ENCODE results near the gene ACE.

Gene ACE

DNA sequence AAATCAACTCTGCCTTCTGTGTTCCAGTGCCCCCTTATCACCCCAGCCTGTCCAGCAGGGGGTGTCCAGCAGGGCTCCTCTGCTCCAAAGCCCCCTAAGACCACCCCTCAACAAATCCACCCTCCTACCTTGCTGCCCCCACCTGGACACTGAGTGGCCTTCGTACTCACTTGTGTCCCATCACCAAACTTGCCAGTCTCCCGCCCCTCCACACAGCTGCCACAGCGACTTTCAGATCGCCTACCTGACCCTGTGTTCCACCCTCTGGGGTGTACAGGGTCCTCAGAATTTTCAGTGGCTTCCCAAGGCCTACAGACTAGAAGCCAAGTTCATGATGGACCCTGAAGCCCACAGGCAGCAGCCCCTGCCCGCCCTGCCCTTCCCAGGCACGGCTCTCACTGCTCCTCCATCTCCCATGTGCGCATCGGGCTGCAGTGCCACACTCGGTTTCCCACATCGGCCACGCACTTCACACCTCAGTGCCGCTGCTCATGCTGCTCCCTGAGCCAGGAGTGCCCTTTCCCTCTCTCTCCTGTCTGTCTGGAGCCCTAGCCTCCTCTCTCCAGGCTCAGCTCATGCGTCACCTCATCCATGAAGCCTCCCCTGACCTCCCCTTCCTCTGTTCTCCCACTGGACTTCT, 58.1 kb downstream of the ACE start:
- CTCF ChIA-PET: no interaction called here
- POLR2A ChIA-PET (ENCODE audit: low non-redundant PET): no interaction called here
- no peak overlapping the region for H3K27ac ChIP-seq
- TF ChIP-seq, protein P1, sequence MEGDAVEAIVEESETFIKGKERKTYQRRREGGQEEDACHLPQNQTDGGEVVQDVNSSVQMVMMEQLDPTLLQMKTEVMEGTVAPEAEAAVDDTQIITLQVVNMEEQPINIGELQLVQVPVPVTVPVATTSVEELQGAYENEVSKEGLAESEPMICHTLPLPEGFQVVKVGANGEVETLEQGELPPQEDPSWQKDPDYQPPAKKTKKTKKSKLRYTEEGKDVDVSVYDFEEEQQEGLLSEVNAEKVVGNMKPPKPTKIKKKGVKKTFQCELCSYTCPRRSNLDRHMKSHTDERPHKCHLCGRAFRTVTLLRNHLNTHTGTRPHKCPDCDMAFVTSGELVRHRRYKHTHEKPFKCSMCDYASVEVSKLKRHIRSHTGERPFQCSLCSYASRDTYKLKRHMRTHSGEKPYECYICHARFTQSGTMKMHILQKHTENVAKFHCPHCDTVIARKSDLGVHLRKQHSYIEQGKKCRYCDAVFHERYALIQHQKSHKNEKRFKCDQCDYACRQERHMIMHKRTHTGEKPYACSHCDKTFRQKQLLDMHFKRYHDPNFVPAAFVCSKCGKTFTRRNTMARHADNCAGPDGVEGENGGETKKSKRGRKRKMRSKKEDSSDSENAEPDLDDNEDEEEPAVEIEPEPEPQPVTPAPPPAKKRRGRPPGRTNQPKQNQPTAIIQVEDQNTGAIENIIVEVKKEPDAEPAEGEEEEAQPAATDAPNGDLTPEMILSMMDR (conservative IDR thresholded peaks at IDR 0.05; ENCODE audit: low read depth): no peak
- DNase-seq (ENCODE audit: low spot score): no peak

DNA sequence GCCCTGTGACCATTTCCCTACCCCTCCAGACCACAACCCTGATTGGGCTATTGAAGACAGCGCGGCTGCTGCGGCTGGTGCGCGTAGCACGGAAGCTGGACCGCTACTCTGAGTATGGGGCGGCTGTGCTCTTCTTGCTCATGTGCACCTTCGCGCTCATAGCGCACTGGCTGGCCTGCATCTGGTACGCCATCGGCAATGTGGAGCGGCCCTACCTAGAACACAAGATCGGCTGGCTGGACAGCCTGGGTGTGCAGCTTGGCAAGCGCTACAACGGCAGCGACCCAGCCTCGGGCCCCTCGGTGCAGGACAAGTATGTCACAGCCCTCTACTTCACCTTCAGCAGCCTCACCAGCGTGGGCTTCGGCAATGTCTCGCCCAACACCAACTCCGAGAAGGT, 58.8 kb downstream of the ACE start:
- ChIA-PET POLR2A (ENCODE audit: low non-redundant PET) (no interaction called here), CTCF (no interaction called here)
- H3K27ac ChIP-seq: no peak overlapping the region
- TF ChIP-seq, protein P1 (conservative IDR thresholded peaks at IDR 0.05; ENCODE audit: low read depth): no peak
- no peak for DNase-seq (ENCODE audit: low spot score)

DNA sequence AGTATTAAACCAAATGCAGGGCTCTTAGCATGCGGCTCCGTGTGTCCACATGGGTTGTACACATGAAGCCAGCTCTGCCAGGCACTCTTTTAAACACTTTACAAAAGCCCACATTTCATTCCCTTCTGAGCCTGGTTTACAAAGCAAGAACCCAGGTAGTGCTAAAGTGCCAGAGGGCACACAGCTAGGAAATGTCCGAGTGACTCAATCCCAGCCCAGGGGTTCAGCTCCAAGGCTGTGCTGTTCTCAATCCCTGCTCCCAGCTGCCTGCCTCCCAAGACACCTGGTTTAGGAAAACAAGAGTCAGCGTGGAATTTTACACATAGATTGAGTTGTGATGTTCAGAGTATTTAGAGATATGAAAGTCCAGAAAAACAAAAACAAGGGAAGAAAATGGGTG, 60.1 kb downstream of the ACE start:
- ChIA-PET CTCF (no interaction called here), POLR2A (ENCODE audit: low non-redundant PET) (no interaction called here)
- TF ChIP-seq, protein P1 (conservative IDR thresholded peaks at IDR 0.05; ENCODE audit: low read depth): no peak
- DNase-seq (ENCODE audit: low spot score): peak; percentile 20
- no peak overlapping the region for H3K27ac ChIP-seq

DNA sequence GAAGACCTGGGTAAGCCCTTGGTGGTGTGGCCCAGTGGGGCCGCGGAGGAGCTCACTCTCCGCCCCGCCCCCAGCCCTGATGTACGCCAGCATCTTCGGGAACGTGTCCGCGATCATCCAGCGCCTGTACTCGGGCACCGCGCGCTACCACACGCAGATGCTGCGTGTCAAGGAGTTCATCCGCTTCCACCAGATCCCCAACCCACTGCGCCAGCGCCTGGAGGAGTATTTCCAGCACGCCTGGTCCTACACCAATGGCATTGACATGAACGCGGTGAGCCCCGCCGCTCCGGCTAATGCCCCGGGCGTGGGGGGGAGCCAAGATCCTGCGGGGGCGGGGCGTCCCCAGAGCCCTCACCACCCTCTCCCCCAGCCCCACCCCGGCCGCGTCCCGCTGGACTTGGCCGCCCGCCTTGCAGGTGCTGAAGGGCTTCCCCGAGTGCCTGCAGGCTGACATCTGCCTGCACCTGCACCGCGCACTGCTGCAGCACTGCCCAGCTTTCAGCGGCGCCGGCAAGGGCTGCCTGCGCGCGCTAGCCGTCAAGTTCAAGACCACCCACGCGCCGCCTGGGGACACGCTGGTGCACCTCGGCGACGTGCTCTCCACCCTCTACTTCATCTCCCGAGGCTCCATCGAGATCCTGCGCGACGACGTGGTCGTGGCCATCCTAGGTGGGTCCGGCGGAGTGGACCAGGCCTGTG, 61.3 kb downstream of the ACE start:
- TF ChIP-seq, protein P1 (conservative IDR thresholded peaks at IDR 0.05; ENCODE audit: low read depth): no peak
- POLR2A ChIA-PET (ENCODE audit: low non-redundant PET): interaction anchor here (0.7 kb wide), 1 partner anchor 26 kb away, joined by 3 read pairs; no protein-coding TSS in a partner anchor
- CTCF ChIA-PET: no interaction called here
- no peak for DNase-seq (ENCODE audit: low spot score)
- H3K27ac ChIP-seq: no peak overlapping the region

DNA sequence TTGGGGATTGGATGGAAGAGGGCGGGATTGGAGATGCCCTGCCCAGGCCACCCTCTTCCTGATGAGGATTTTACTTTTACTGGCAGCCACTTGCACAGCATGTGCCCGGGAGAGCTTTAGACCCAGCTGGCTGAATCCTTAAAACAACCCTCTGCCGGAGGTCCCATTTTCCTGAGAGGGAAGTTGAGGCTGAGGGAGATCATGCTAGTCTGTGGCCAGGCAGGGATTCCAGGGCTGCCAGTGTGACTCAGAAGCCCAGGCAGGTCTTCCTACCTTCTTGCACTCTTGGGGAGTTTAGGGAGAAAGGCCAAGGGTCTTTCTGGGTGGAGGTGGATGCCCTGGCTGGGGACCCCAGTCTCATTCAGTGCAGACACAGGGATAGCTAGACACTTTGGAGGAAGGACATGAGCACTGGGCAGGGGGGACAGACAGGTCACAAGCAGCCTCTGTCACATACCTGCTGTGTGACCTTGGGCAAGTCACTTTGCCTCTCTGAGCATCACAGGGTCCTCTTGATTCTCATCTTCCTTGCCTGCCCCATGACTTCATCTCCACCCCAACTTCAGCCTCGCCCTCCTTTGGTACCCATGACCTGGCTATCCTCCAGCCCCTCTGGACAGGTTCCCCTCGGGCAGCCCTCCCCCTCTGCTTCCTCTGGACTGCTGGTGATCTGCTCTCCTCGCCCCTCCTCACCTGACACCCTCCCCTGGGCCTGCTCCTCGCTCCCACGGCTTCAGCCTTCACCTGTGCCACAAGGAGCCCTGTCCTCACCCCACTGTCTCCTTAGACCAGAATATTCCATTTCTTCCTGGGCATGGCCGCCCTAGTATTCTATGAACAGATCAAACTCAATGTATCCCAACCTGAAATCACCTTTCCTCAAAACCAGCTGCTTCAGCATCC, 62.1 kb downstream of the ACE start:
- ChIA-PET POLR2A (ENCODE audit: low non-redundant PET) (interaction anchor here (0.7 kb wide), 1 partner anchor 27 kb away, joined by 3 read pairs; no protein-coding TSS in a partner anchor), CTCF (interaction anchor here (0.5 kb wide), 1 partner anchor 1082 kb away, joined by 3 read pairs; no protein-coding TSS in a partner anchor)
- TF ChIP-seq, protein P1 (conservative IDR thresholded peaks at IDR 0.05; ENCODE audit: low read depth): no peak
- DNase-seq (ENCODE audit: low spot score): no peak
- H3K27ac ChIP-seq: no peak overlapping the region

DNA sequence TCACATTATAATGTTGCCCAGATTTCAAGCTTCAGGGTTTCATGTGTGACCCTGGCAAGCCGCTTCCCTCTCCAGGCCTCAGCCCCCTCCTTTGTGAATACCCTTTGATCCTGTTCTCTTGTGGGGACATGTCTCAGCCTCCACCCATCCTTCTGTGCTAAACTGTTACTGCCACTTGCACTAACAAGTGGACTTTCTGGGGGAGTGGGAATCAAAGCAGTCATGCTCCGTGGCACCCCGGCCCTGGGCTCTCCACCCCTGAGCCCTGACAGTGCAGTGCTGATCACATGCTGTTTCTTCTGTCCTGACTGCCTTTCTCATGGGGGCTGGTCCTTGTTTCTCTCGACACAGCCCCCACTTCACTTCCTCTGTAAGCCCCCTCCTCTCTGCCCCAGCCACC, 63.7 kb downstream of the ACE start:
- no peak for DNase-seq (ENCODE audit: low spot score)
- ChIA-PET POLR2A (ENCODE audit: low non-redundant PET) (no interaction called here), CTCF (interaction anchor here (0.7 kb wide), 1 partner anchor 169 kb away, joined by 3 read pairs; no protein-coding TSS in a partner anchor)
- TF ChIP-seq, protein P1 (conservative IDR thresholded peaks at IDR 0.05; ENCODE audit: low read depth): no peak
- no peak overlapping the region for H3K27ac ChIP-seq
